ENCODE data around the gene KRT40. TPM values are rescaled to one million over a fixed set of nuclear protein-coding genes. Genes with fewer than 3 reads are reported as not detected.

Gene KRT40
- total and polyA plus RNA-seq, 2 of the 8 experiments (the other 6 are each of a cell fraction or from before 2014, with no cell fraction given): not detected

GRCh38 chr17:41029633-41030245 lies 45.6 kb upstream of the KRT40 start, which contains the start of gene KRTAP1-4 (continued):
- TF ChIP-seq, protein P1, sequence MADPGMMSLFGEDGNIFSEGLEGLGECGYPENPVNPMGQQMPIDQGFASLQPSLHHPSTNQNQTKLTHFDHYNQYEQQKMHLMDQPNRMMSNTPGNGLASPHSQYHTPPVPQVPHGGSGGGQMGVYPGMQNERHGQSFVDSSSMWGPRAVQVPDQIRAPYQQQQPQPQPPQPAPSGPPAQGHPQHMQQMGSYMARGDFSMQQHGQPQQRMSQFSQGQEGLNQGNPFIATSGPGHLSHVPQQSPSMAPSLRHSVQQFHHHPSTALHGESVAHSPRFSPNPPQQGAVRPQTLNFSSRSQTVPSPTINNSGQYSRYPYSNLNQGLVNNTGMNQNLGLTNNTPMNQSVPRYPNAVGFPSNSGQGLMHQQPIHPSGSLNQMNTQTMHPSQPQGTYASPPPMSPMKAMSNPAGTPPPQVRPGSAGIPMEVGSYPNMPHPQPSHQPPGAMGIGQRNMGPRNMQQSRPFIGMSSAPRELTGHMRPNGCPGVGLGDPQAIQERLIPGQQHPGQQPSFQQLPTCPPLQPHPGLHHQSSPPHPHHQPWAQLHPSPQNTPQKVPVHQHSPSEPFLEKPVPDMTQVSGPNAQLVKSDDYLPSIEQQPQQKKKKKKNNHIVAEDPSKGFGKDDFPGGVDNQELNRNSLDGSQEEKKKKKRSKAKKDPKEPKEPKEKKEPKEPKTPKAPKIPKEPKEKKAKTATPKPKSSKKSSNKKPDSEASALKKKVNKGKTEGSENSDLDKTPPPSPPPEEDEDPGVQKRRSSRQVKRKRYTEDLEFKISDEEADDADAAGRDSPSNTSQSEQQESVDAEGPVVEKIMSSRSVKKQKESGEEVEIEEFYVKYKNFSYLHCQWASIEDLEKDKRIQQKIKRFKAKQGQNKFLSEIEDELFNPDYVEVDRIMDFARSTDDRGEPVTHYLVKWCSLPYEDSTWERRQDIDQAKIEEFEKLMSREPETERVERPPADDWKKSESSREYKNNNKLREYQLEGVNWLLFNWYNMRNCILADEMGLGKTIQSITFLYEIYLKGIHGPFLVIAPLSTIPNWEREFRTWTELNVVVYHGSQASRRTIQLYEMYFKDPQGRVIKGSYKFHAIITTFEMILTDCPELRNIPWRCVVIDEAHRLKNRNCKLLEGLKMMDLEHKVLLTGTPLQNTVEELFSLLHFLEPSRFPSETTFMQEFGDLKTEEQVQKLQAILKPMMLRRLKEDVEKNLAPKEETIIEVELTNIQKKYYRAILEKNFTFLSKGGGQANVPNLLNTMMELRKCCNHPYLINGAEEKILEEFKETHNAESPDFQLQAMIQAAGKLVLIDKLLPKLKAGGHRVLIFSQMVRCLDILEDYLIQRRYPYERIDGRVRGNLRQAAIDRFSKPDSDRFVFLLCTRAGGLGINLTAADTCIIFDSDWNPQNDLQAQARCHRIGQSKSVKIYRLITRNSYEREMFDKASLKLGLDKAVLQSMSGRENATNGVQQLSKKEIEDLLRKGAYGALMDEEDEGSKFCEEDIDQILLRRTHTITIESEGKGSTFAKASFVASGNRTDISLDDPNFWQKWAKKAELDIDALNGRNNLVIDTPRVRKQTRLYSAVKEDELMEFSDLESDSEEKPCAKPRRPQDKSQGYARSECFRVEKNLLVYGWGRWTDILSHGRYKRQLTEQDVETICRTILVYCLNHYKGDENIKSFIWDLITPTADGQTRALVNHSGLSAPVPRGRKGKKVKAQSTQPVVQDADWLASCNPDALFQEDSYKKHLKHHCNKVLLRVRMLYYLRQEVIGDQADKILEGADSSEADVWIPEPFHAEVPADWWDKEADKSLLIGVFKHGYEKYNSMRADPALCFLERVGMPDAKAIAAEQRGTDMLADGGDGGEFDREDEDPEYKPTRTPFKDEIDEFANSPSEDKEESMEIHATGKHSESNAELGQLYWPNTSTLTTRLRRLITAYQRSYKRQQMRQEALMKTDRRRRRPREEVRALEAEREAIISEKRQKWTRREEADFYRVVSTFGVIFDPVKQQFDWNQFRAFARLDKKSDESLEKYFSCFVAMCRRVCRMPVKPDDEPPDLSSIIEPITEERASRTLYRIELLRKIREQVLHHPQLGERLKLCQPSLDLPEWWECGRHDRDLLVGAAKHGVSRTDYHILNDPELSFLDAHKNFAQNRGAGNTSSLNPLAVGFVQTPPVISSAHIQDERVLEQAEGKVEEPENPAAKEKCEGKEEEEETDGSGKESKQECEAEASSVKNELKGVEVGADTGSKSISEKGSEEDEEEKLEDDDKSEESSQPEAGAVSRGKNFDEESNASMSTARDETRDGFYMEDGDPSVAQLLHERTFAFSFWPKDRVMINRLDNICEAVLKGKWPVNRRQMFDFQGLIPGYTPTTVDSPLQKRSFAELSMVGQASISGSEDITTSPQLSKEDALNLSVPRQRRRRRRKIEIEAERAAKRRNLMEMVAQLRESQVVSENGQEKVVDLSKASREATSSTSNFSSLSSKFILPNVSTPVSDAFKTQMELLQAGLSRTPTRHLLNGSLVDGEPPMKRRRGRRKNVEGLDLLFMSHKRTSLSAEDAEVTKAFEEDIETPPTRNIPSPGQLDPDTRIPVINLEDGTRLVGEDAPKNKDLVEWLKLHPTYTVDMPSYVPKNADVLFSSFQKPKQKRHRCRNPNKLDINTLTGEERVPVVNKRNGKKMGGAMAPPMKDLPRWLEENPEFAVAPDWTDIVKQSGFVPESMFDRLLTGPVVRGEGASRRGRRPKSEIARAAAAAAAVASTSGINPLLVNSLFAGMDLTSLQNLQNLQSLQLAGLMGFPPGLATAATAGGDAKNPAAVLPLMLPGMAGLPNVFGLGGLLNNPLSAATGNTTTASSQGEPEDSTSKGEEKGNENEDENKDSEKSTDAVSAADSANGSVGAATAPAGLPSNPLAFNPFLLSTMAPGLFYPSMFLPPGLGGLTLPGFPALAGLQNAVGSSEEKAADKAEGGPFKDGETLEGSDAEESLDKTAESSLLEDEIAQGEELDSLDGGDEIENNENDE (IDR thresholded peaks at IDR 0.05; ENCODE audit: insufficient replicate concordance, low read length): no peak
- TF ChIP-seq, protein P2, sequence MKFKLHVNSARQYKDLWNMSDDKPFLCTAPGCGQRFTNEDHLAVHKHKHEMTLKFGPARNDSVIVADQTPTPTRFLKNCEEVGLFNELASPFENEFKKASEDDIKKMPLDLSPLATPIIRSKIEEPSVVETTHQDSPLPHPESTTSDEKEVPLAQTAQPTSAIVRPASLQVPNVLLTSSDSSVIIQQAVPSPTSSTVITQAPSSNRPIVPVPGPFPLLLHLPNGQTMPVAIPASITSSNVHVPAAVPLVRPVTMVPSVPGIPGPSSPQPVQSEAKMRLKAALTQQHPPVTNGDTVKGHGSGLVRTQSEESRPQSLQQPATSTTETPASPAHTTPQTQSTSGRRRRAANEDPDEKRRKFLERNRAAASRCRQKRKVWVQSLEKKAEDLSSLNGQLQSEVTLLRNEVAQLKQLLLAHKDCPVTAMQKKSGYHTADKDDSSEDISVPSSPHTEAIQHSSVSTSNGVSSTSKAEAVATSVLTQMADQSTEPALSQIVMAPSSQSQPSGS (IDR thresholded peaks at IDR 0.05; ENCODE audit: low read length): no peak

Measured in H1 (cell line).